Smooth muscle cell (in vitro differentiated cells): ENCODE data around the gene NUP210L. TPM values are rescaled to one million over a fixed set of nuclear protein-coding genes. Genes with fewer than 3 reads are reported as not detected.

Experiments
- DNase-seq: peaks from one replicate; lab custom pipeline; 2025; ENCODE audit not compliant: unreplicated experiment; lab: John Stamatoyannopoulos, UW
- H2AFZ ChIP-seq: fragments of 200-600 bp; sonication (generic); 2 replicates; pipeline ENCODE4 v1.6.0; 2016; ENCODE audit warnings: antibody characterized with exemption, low read depth, mild to moderate bottlenecking
- H3F3A ChIP-seq: fragments of 200-600 bp; sonication (generic); 2 replicates; pipeline ENCODE4 v1.6.0; 2017; ENCODE audit warnings: antibody characterized with exemption, low read depth
- H3K27ac ChIP-seq: fragments of 200-600 bp; sonication (generic); 2 replicates; pipeline ENCODE4 v1.5.1; 2016; ENCODE audit warnings: low read depth, mild to moderate bottlenecking
- H3K27me3 ChIP-seq: fragments of 200-600 bp; sonication (generic); 2 replicates; pipeline ENCODE4 v1.6.1; 2016; ENCODE audit warnings: low read depth, mild to moderate bottlenecking
- H3K36me3 ChIP-seq: fragments of 200-600 bp; sonication (generic); 2 replicates; pipeline ENCODE4 v1.5.1; 2016; ENCODE audit warnings: low read depth
- H3K4me1 ChIP-seq: fragments of 200-600 bp; sonication (generic); 2 replicates; pipeline ENCODE4 v1.5.1; 2016; ENCODE audit warnings: low read depth
- H3K4me2 ChIP-seq: fragments of 200-600 bp; sonication (generic); 2 replicates; pipeline ENCODE4 v1.6.0; 2016; ENCODE audit warnings: mild to moderate bottlenecking
- H3K4me3 ChIP-seq: fragments of 200-600 bp; sonication (generic); 2 replicates; pipeline ENCODE4 v1.5.1; 2016; ENCODE audit warnings: mild to moderate bottlenecking
- H3K79me2 ChIP-seq: fragments of 200-600 bp; sonication (generic); 2 replicates; pipeline ENCODE4 v1.6.0; 2016; ENCODE audit warnings: low read depth, mild to moderate bottlenecking
- H3K9ac ChIP-seq: fragments of 200-600 bp; sonication (generic); 2 replicates; pipeline ENCODE4 v1.6.0; 2016; ENCODE audit warnings: low read depth
- H3K9me3 ChIP-seq: fragments of 200-600 bp; sonication (generic); replicated peaks from 2 replicates; pipeline ENCODE4 v1.5.1; 2016; ENCODE audit warnings: low read depth
- H4K20me1 ChIP-seq: fragments of 200-600 bp; sonication (generic); 2 replicates; pipeline ENCODE4 v1.6.0; 2016; ENCODE audit warnings: low read depth
- CTCF ChIP-seq: fragments of 200-600 bp; sonication (generic); IDR thresholded peaks from 2 replicates; pipeline ENCODE4 v1.5.1; 2017; ENCODE audit warnings: borderline replicate concordance, mild to moderate bottlenecking, antibody characterized with exemption; ENCODE audit not compliant: insufficient read depth, poor library complexity, severe bottlenecking
- WGBS: methylation state at CpG from one replicate; pipeline ENCODE4 v1.1.7; 2016; ENCODE audit warnings: low lambda C conversion rate; 5-methylcytosine and 5-hydroxymethylcytosine counted together
- microRNA counts: library from miRNA; unstranded; fragments of <30 nt; microRNA quantifications from one replicate; lab custom pipeline; 2016
- microRNA-seq: library from miRNA; unstranded; fragments of <30 nt; microRNA quantifications from one replicate; pipeline ENCODE4, GENCODE V29; 2016; ENCODE audit warnings: borderline number of aligned reads
- polyA plus RNA-seq: library from polyadenylated mRNA; unstranded; fragments of >200 nt; fragmentation: Nextera tagmentation; extraction: Ambion mirVana; gene quantifications from 2 replicates; pipeline ENCODE4 v1.2.1, GENCODE V29; 2016
- small RNA-seq: library from RNA; depleted of rRNA; stranded (forward); fragments of <200 nt; gene quantifications from one replicate; pipeline ENCODE3, GENCODE V24; 2014
- total RNA-seq: library from RNA; depleted of rRNA; stranded (reverse); fragments of >200 nt; gene quantifications from 2 replicates; pipeline ENCODE4 v1.2.3, GENCODE V29; 2014

The NUP210L gene
- total and polyA plus RNA-seq, 2 experiments from 2014 or later = 0.90 TPM; not detected in 1

- H3K79me2 ChIP-seq = peaks cover 19% of the 10 kb centered on the region
- no peak for TF ChIP-seq CTCF
- DNase-seq = no peak
- H3F3A ChIP-seq = no peaks in the 10 kb centered on the region
- no peaks in the 10 kb centered on the region for H3K9me3 ChIP-seq
- H2AFZ ChIP-seq = no peak overlapping the region
- no peaks in the 10 kb centered on the region for H3K27me3 ChIP-seq
- peak overlapping the region; percentile 97 for H3K4me2 ChIP-seq
- H3K9ac ChIP-seq = no peak overlapping the region
- no peaks in the 10 kb centered on the region for H3K36me3 ChIP-seq
- no peak overlapping the region for H3K27ac ChIP-seq
- H3K4me1 ChIP-seq = no peaks in the 10 kb centered on the region
- peak overlapping the region; percentile 96 for H3K4me3 ChIP-seq
- 93% methylated on average over 3 of the region's 3 CpGs for WGBS
- no peaks in the 10 kb centered on the region for H4K20me1 ChIP-seq
Measured at GRCh38 chr1:153944827-153945117, 210.1 kb downstream of the NUP210L start.

- H3K79me2 ChIP-seq = peaks cover 19% of the 10 kb centered on the region
- no peak overlapping the region for H3K4me3 ChIP-seq
- no peaks in the 10 kb centered on the region for H3K36me3 ChIP-seq
- no peak for TF ChIP-seq CTCF
- no peaks in the 10 kb centered on the region for H3F3A ChIP-seq
- no peak overlapping the region for H3K4me2 ChIP-seq
- no peaks in the 10 kb centered on the region for H4K20me1 ChIP-seq
- no peak overlapping the region for H3K9ac ChIP-seq
- H2AFZ ChIP-seq = no peak overlapping the region
- no peaks in the 10 kb centered on the region for H3K27me3 ChIP-seq
- no peaks in the 10 kb centered on the region for H3K9me3 ChIP-seq
- DNase-seq = no peak
- no peak overlapping the region for H3K27ac ChIP-seq
- WGBS = 91% methylated on average over 14 of the region's 15 CpGs
- no peaks in the 10 kb centered on the region for H3K4me1 ChIP-seq
Measured at GRCh38 chr1:153944005-153944826, 210.7 kb downstream of the NUP210L start.

GRCh38 chr1:153942766-153943549 is 211.9 kb downstream of the NUP210L start:
- no peaks in the 10 kb centered on the region for H3F3A ChIP-seq
- H3K4me2 ChIP-seq = no peak overlapping the region
- 97% methylated on average over 11 of the region's 11 CpGs for WGBS
- H2AFZ ChIP-seq = no peak overlapping the region
- H4K20me1 ChIP-seq = no peaks in the 10 kb centered on the region
- no peaks in the 10 kb centered on the region for H3K4me1 ChIP-seq
- no peak for TF ChIP-seq CTCF
- no peaks in the 10 kb centered on the region for H3K36me3 ChIP-seq
- H3K79me2 ChIP-seq = peaks cover 19% of the 10 kb centered on the region
- H3K9me3 ChIP-seq = no peaks in the 10 kb centered on the region
- DNase-seq = no peak
- H3K9ac ChIP-seq = no peak overlapping the region
- H3K27ac ChIP-seq = no peak overlapping the region
- no peaks in the 10 kb centered on the region for H3K27me3 ChIP-seq
- H3K4me3 ChIP-seq = no peak overlapping the region

MicroRNAs within 50 kb of the gene (microRNA counts, 767-probe panel; counts per million panel counts)
- 183 counts per million for microRNA hsa-miR-190b (lab: Ali Mortazavi, UCI)

Small RNA genes within 50 kb of the gene (microRNA-seq; reads per million reads assigned to microRNA genes)
- gene MIR190B (20.5 reads per million, percentile 27 among the genes with 10 or more reads in this experiment), gene MIR5698 (not detected), gene MIR6737 (not detected)

Small RNA genes within 50 kb of the gene (small RNA-seq; reads per million reads assigned to genes)
- gene MIR190B = not detected
- not detected for gene MIR5698
- not detected for gene MIR6737
- not detected for gene RNU6-179P

Other genes with a start within 250 kb of the NUP210L start
- gene GATAD2B, start 232.1 kb downstream of the NUP210L start, total RNA-seq = 13.2 and 24.9 TPM in 2 replicates
- 7.8 and 10.0 TPM in 2 replicates for gene GATAD2B, start 232.1 kb downstream of the NUP210L start, polyA plus RNA-seq
- 6.4 and 9.7 TPM in 2 replicates for gene DENND4B, start 208.4 kb downstream of the NUP210L start, total RNA-seq
- gene DENND4B, start 208.4 kb downstream of the NUP210L start, polyA plus RNA-seq = 16.3 and 21.1 TPM in 2 replicates
- gene CRTC2, start 196.5 kb downstream of the NUP210L start, total RNA-seq = 9.9 and 13.0 TPM in 2 replicates
- 24.6 and 37.7 TPM in 2 replicates for gene CRTC2, start 196.5 kb downstream of the NUP210L start, polyA plus RNA-seq
- 78.8 and 104 TPM in 2 replicates for gene SLC39A1, start 191.5 kb downstream of the NUP210L start, total RNA-seq
- gene SLC39A1, start 191.5 kb downstream of the NUP210L start, polyA plus RNA-seq = 128 and 143 TPM in 2 replicates
- gene CREB3L4, start 187.2 kb downstream of the NUP210L start, total RNA-seq = 13.0 and 14.9 TPM in 2 replicates
- 9.0 and 13.2 TPM in 2 replicates for gene CREB3L4, start 187.2 kb downstream of the NUP210L start, polyA plus RNA-seq
- 139 and 150 TPM in 2 replicates for gene JTB, start 177.4 kb downstream of the NUP210L start, total RNA-seq
- 157 TPM in 2 replicates for gene JTB, start 177.4 kb downstream of the NUP210L start, polyA plus RNA-seq
- 41.4 and 48.3 TPM in 2 replicates for gene RAB13, start 168.7 kb downstream of the NUP210L start, total RNA-seq
- gene RAB13, start 168.7 kb downstream of the NUP210L start, polyA plus RNA-seq = 131 and 144 TPM in 2 replicates
- gene RPS27, start 164.3 kb downstream of the NUP210L start, total RNA-seq = 3,456 and 3,702 TPM in 2 replicates
- 1,522 and 1,642 TPM in 2 replicates for gene RPS27, start 164.3 kb downstream of the NUP210L start, polyA plus RNA-seq
- gene TPM3, start 37.0 kb upstream of the NUP210L start, total RNA-seq = 436 and 458 TPM in 2 replicates
- gene TPM3, start 37.0 kb upstream of the NUP210L start, polyA plus RNA-seq = 384 and 386 TPM in 2 replicates
- not detected in 2 replicates for gene CFAP141, start 51.3 kb upstream of the NUP210L start, total RNA-seq
- gene CFAP141, start 51.3 kb upstream of the NUP210L start, polyA plus RNA-seq = not detected in 2 replicates
- 104 and 108 TPM in 2 replicates for gene UBAP2L, start 65.9 kb upstream of the NUP210L start, total RNA-seq
- gene UBAP2L, start 65.9 kb upstream of the NUP210L start, polyA plus RNA-seq = 130 and 143 TPM in 2 replicates
- gene HAX1, start 117.6 kb upstream of the NUP210L start, total RNA-seq = 57.8 and 73.7 TPM in 2 replicates
- gene HAX1, start 117.6 kb upstream of the NUP210L start, polyA plus RNA-seq = 89.7 and 91.6 TPM in 2 replicates
- gene AQP10, start 166.0 kb upstream of the NUP210L start, total RNA-seq = not detected in 2 replicates
- gene AQP10, start 166.0 kb upstream of the NUP210L start, polyA plus RNA-seq = 0.14 TPM in 1 of 2 replicates, not detected in the other
- 49.1 and 57.6 TPM in 2 replicates for gene ATP8B2, start 170.5 kb upstream of the NUP210L start, total RNA-seq
- 19.6 and 20.7 TPM in 2 replicates for gene ATP8B2, start 170.5 kb upstream of the NUP210L start, polyA plus RNA-seq